Activated naive CD4-positive, alpha-beta T cell treated with anti-CD3 and anti-CD28 coated beads, Interleukin-2, amount 50 U/mL, for 24 hours (primary cell): ENCODE data around the gene CEP135.
"Not testable (repeated sequence)": the region's sequence is repeated elsewhere in the genome, so short reads cannot be mapped to it uniquely, and the experiment has no call there.

ENCODE experiments used
- H3K27ac Mint-ChIP-seq: one replicate; pipeline ENCODE4 v1.8.0; 2021; ENCODE audit warnings: mild to moderate bottlenecking, mixed read lengths
- H3K27me3 Mint-ChIP-seq: one replicate; pipeline ENCODE4 v1.8.0; 2021; ENCODE audit warnings: mixed read lengths
- H3K36me3 Mint-ChIP-seq: one replicate; pipeline ENCODE4 v1.8.0; 2021; ENCODE audit warnings: mixed read lengths
- H3K4me1 Mint-ChIP-seq: one replicate; pipeline ENCODE4 v1.8.0; 2021; ENCODE audit warnings: mixed read lengths
- H3K4me3 Mint-ChIP-seq: one replicate; pipeline ENCODE4 v1.8.0; 2021; ENCODE audit warnings: mild to moderate bottlenecking, mixed read lengths
- H3K9me3 Mint-ChIP-seq: one replicate; pipeline ENCODE4 v1.8.0; 2021; ENCODE audit warnings: mixed read lengths

The CEP135 gene

GRCh38 chr4:55966324-55966723 is 17.6 kb downstream of the CEP135 start:
- peaks cover 21% of the 10 kb centered on the region for H3K36me3 Mint-ChIP-seq
- not testable (repeated sequence) for H3K9me3 Mint-ChIP-seq, H3K27ac Mint-ChIP-seq, H3K4me1 Mint-ChIP-seq, H3K27me3 Mint-ChIP-seq, H3K4me3 Mint-ChIP-seq

DNA sequence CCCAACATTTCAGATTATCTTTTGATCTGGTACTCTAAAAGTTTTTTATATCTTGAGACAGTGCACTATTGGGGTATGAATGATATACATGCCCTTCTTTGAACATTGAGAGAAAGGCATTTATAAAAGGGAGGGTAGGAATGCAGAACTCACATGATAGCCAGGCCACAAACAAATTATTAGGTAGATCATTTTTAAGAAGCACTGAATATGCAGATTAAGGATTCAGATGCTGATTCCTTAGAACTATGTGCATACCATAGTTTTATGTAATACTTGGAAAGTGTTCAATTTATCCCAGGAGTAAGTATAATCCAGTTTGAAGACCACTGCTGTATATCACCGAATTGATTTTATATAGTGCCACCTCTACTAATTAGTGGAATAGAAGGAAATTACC is 18.6 kb downstream of the CEP135 start:
- Mint-ChIP-seq H3K27ac (no peak overlapping the region), H3K27me3 (no peaks in the 10 kb centered on the region), H3K4me3 (no peak overlapping the region), H3K9me3 (no peaks in the 10 kb centered on the region), H3K4me1 (no peaks in the 10 kb centered on the region), H3K36me3 (peaks cover 21% of the 10 kb centered on the region)

- peaks cover 25% of the 10 kb centered on the region for H3K36me3 Mint-ChIP-seq
- no peaks in the 10 kb centered on the region for H3K9me3 Mint-ChIP-seq
- H3K27ac Mint-ChIP-seq, result no peak overlapping the region
- H3K4me1 Mint-ChIP-seq, result no peaks in the 10 kb centered on the region
- no peaks in the 10 kb centered on the region for H3K27me3 Mint-ChIP-seq
- no peak overlapping the region for H3K4me3 Mint-ChIP-seq
Observed at GRCh38 chr4:55973650-55974049, 24.9 kb downstream of the CEP135 start.

DNA sequence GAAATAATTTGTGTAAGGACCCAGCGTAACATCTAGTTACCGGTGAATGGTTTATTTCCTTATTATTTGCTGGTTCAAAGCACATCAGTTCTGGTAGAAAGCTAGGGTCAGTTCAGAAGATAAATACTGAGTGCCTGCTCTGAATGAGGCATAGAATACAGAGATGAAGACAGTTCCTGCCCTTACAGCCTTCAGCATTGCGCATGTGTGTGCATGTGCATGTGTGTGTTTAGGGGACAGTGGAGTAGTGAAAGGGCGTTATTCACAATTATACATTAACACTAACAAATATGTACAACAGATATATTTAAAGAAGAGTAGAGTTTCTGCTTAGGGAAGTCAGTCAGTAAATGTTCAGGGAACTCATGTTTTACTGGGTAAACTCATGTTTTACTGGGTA is 29.1 kb downstream of the CEP135 start:
- H3K4me1 Mint-ChIP-seq, result peaks cover 4% of the 10 kb centered on the region
- peaks cover 29% of the 10 kb centered on the region for H3K36me3 Mint-ChIP-seq
- H3K27ac Mint-ChIP-seq, result no peak overlapping the region
- no peaks in the 10 kb centered on the region for H3K9me3 Mint-ChIP-seq
- H3K4me3 Mint-ChIP-seq, result no peak overlapping the region
- no peaks in the 10 kb centered on the region for H3K27me3 Mint-ChIP-seq

GRCh38 chr4:55979562-55979961 is 30.8 kb downstream of the CEP135 start:
- Mint-ChIP-seq H3K4me1 (peaks cover 4% of the 10 kb centered on the region), H3K27me3 (no peaks in the 10 kb centered on the region), H3K9me3 (no peaks in the 10 kb centered on the region), H3K36me3 (peaks cover 34% of the 10 kb centered on the region), H3K27ac (no peak overlapping the region), H3K4me3 (no peak overlapping the region)

DNA sequence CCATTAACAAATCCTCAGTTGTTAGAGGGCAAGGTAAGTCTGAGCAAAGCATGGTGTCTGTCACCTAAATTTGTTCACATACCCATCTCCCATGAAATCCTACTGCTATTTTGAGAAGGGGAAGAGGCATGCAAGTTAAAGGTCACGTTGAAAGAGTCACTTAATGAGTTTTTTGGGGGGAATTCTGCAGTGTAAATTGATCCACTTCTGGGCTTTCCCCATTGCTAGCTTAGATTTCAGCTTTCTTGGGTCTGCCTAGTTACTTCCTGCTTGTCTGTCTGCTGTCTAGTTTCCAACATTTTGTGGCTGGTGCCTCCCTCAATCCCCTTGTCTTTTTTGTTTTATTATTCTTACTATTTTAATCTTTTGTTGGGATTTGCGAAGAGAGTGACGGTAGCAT is 32.0 kb downstream of the CEP135 start:
- peaks cover 30% of the 10 kb centered on the region for H3K36me3 Mint-ChIP-seq
- H3K9me3 Mint-ChIP-seq, result no peaks in the 10 kb centered on the region
- H3K27me3 Mint-ChIP-seq, result no peaks in the 10 kb centered on the region
- peaks cover 4% of the 10 kb centered on the region for H3K4me1 Mint-ChIP-seq
- no peak overlapping the region for H3K27ac Mint-ChIP-seq
- H3K4me3 Mint-ChIP-seq, result no peak overlapping the region

GRCh38 chr4:55982976-55983375 is 34.2 kb downstream of the CEP135 start:
- peaks cover 32% of the 10 kb centered on the region for H3K36me3 Mint-ChIP-seq
- H3K27ac Mint-ChIP-seq, result no peak overlapping the region
- no peaks in the 10 kb centered on the region for H3K27me3 Mint-ChIP-seq
- no peak overlapping the region for H3K4me3 Mint-ChIP-seq
- H3K9me3 Mint-ChIP-seq, result no peaks in the 10 kb centered on the region
- peaks cover 4% of the 10 kb centered on the region for H3K4me1 Mint-ChIP-seq

DNA sequence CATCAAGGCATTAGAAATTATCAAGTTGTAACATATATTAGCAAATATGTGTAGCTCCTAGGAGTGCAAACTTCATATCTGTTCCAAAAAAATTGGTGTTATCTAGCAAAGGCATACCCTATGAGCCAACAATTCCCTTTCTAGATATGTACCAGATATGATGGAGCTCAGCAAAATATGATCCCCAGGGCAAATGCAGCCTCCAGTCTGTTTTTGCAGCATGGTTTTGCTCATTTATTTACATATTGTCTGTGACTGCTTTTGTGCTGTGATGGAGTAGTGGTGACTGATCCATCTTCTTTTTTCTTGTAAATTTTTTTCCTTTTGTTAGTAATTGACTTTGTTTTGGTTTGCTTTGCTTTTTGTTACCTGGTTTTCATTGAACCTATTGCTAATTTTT is 41.0 kb downstream of the CEP135 start:
- no peak overlapping the region for H3K4me3 Mint-ChIP-seq
- no peaks in the 10 kb centered on the region for H3K27me3 Mint-ChIP-seq
- peaks cover 28% of the 10 kb centered on the region for H3K4me1 Mint-ChIP-seq
- no peaks in the 10 kb centered on the region for H3K9me3 Mint-ChIP-seq
- H3K36me3 Mint-ChIP-seq, result peaks cover 34% of the 10 kb centered on the region
- no peak overlapping the region for H3K27ac Mint-ChIP-seq

DNA sequence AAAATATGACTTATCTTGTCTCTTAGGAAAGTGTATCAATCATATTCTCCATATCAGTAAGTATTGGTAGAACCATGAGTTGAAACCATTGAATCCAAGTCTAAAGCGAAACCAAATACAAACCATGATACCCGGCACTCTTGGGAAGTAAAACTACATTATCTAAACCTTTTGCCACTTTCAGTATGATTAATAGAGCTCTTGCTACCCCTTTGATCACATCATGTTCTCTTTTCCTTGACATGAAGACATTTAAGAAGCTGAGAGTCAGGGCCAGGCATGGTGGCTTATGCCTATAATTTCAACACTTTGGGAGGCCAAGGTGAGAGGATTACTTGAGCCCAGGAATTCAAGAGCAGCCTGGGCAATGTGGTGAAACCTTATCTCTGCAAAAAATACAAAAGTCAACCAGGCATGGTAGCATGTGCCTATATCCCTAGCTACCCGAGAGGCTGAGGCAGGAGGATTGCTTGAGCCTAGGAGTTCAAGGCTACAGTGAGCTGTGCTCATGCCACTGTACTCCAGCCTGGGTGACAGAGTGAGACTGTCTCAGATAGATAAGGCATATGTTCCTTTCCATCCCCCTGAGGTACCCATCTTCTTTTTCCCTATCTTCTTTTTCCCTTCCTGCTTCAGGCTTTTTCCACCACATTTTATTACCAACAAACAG is 45.4 kb downstream of the CEP135 start:
- Mint-ChIP-seq H3K27me3 (no peaks in the 10 kb centered on the region), H3K4me1 (peaks cover 28% of the 10 kb centered on the region), H3K27ac (peak overlapping the region; percentile 93), H3K36me3 (peaks cover 41% of the 10 kb centered on the region), H3K4me3 (peak overlapping the region; percentile 15), H3K9me3 (no peaks in the 10 kb centered on the region)

DNA sequence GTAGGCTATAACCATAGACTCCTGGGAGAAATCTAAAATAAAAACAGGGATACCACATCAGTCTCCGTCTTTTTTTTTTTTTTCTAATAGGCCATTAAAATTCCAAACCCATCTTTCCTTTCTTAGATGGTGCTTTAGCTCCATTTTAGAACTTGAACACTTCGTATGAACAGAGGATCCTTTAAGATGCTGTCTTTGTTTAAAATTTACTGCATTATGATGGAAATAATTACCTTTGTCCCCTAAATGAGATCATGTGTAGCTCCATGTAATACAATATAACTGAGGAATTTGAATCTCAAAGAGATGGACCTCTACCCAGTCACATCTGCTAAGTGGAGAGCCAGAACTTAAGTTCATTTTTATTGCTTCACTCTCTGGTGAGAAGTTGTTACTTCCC is 47.9 kb downstream of the CEP135 start:
- H3K27ac Mint-ChIP-seq, result no peak overlapping the region
- H3K4me1 Mint-ChIP-seq, result peaks cover 39% of the 10 kb centered on the region
- H3K9me3 Mint-ChIP-seq, result peaks cover 4% of the 10 kb centered on the region
- H3K4me3 Mint-ChIP-seq, result no peak overlapping the region
- no peaks in the 10 kb centered on the region for H3K27me3 Mint-ChIP-seq
- peaks cover 57% of the 10 kb centered on the region for H3K36me3 Mint-ChIP-seq

DNA sequence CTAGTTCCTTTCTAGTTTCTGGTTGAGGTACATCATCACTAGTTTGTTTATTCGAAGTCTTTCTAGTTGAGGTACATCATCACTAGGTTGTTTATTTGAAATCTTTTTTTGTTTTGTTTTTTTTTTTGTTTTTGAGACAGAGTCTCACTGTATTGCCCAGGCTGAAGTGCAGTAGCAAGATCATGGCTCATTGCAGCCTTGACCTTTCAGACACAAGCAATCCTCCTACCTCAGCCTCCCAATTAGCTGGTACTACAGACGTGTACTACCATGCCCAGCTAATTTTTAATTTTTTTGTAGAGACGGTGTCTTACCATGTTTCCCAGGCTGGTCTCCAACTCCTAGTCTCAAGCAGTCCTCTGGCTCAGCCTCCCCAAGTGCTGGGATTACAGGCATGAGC is 54.9 kb downstream of the CEP135 start:
- H3K4me3 Mint-ChIP-seq, result no peak overlapping the region
- no peaks in the 10 kb centered on the region for H3K27me3 Mint-ChIP-seq
- peaks cover 66% of the 10 kb centered on the region for H3K36me3 Mint-ChIP-seq
- H3K27ac Mint-ChIP-seq, result no peak overlapping the region
- H3K9me3 Mint-ChIP-seq, result peaks cover 13% of the 10 kb centered on the region
- peaks cover 20% of the 10 kb centered on the region for H3K4me1 Mint-ChIP-seq

DNA sequence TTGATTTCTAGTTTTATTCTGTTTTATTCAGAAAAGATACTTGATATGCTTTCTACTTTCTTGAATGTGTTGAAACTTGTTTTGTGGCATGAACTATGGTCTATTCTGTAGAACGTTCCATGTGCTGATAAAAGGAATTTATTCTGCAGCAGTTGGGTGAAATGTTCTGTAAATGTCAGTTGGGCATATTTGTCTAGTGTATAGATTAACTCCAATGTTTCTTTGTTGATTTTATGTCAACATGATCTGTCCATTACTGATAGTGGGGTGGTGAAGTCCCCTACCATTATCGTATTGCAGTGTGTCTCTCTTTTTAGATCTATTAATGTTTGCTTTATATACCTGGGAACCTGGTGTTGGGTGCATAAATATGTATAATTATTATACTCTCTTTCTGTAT is 55.5 kb downstream of the CEP135 start:
- no peak overlapping the region for H3K4me3 Mint-ChIP-seq
- H3K36me3 Mint-ChIP-seq, result peaks cover 61% of the 10 kb centered on the region
- H3K27me3 Mint-ChIP-seq, result no peaks in the 10 kb centered on the region
- H3K9me3 Mint-ChIP-seq, result peaks cover 13% of the 10 kb centered on the region
- H3K27ac Mint-ChIP-seq, result no peak overlapping the region
- peaks cover 20% of the 10 kb centered on the region for H3K4me1 Mint-ChIP-seq

DNA sequence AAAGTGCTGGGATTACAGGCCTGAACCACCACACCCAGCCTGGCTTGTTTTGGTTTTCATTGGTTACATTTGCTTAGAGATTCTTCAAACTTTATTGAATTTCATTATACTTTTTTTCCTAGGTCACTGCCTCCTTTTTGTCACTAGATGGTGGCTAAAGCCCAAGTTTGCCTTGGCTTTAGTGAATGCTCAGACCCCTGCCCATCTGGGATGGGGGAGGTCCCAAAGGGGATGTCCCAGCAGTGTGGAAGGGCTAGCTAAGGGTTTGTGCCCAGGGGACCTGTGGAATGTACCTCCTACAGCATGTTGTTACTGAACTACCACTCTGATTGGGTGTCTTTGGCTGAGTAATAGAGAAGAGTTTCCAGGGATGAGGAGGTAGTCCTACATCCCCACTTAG is 58.4 kb downstream of the CEP135 start:
- H3K27me3 Mint-ChIP-seq, result no peaks in the 10 kb centered on the region
- no peak overlapping the region for H3K27ac Mint-ChIP-seq
- H3K36me3 Mint-ChIP-seq, result peaks cover 44% of the 10 kb centered on the region
- H3K4me1 Mint-ChIP-seq, result peaks cover 4% of the 10 kb centered on the region
- no peak overlapping the region for H3K4me3 Mint-ChIP-seq
- H3K9me3 Mint-ChIP-seq, result peaks cover 9% of the 10 kb centered on the region

GRCh38 chr4:56008206-56008605 is 59.5 kb downstream of the CEP135 start:
- Mint-ChIP-seq H3K27ac (no peak overlapping the region), H3K9me3 (peaks cover 9% of the 10 kb centered on the region), H3K27me3 (no peaks in the 10 kb centered on the region), H3K4me3 (no peak overlapping the region), H3K36me3 (peaks cover 41% of the 10 kb centered on the region), H3K4me1 (peaks cover 4% of the 10 kb centered on the region)

- Mint-ChIP-seq H3K27me3 (no peaks in the 10 kb centered on the region), H3K4me3 (no peak overlapping the region), H3K4me1 (no peaks in the 10 kb centered on the region), H3K9me3 (peaks cover 6% of the 10 kb centered on the region), H3K36me3 (peaks cover 37% of the 10 kb centered on the region), H3K27ac (no peak overlapping the region)
Observed at GRCh38 chr4:56026596-56026995, 77.9 kb downstream of the CEP135 start.

DNA sequence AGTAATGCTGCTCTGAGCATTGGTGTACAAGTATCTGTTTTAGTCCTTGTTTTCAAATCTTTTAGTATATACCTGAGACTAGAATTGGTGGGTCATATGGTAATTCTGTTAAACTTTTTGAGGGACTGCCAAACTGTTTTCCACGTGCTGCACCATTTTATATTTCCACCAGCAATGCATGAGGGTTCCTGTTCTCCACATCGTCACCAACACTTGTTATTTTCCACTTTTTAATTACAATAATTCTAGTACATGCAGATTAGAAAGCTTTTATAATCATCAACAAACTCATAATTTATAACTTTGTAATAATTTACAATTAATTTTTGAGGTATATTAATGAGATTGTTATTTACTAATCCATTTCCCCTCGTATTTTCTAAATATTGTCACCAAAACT is 79.4 kb downstream of the CEP135 start:
- Mint-ChIP-seq H3K4me3 (no peak overlapping the region), H3K27ac (no peak overlapping the region), H3K9me3 (peaks cover 6% of the 10 kb centered on the region), H3K27me3 (no peaks in the 10 kb centered on the region), H3K36me3 (peaks cover 29% of the 10 kb centered on the region), H3K4me1 (no peaks in the 10 kb centered on the region)

DNA sequence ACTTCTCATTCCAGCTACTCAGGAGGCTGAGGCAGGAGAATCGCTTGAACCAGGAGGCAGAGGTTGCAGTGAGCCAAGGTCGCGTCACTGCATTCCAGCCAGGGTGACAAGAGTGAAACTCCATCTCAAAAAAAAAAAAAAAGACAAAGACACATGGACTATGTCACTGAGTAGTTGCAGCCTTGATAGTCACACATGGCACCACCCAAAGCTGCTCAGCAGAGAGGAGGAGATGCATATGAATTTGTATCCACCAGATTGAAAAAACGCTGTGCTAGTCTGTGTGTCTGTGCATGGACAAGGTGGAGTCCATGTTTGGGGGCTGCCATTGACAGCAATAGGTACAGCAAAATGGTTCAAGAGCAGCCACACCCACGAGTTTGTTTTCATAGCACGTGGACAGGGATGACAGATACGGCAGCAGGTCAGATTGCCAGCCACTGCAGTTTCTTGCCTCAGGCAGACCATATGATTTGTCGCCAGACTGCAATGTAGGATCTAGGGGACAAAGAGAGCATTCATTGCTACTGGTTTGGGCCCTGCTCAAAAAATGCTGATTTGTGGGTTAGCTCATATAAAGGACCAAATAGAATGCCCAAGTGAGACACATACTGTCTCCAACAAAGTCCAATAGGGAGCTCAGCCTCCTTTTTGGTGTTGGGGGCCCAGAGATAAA is 89.9 kb downstream of the CEP135 start:
- Mint-ChIP-seq H3K27ac (no peak overlapping the region), H3K4me3 (no peak overlapping the region), H3K4me1 (no peaks in the 10 kb centered on the region), H3K27me3 (peaks cover 9% of the 10 kb centered on the region), H3K9me3 (no peaks in the 10 kb centered on the region), H3K36me3 (no peaks in the 10 kb centered on the region)
